CD4-positive, alpha-beta T cell treated with Interleukin-10 for 1 hour (primary cell): ENCODE measurements around the gene KRTAP5-2.
"Not testable (repeated sequence)": the region's sequence is repeated elsewhere in the genome, so short reads cannot be mapped to it uniquely, and the experiment has no call there.

Experiments used
- DNase-seq: peaks from one replicate; pipeline ENCODE4 v3.0.0-alpha.2; 2020

Gene KRTAP5-2

DNA sequence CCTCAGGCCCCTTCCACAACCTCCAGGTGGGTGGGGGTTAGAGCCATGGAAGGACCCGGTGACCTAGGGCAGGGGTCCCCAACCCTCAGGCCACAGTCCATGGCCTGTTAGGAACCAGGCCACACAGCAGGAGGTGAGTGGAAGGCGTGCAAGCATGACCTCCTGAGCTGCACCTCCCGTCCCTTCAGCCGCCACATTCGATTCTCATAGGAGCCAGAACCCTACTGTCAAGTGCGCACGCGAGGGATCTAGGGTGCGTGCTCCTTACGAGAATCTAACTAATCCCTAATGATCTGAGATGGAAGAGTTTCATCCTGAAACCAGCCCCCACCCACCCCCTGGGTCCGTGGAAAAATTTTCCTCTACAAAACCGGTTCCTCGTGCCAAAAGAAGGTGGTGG is 27.4 kb upstream of the KRTAP5-2 start:
- no peak for DNase-seq

DNA sequence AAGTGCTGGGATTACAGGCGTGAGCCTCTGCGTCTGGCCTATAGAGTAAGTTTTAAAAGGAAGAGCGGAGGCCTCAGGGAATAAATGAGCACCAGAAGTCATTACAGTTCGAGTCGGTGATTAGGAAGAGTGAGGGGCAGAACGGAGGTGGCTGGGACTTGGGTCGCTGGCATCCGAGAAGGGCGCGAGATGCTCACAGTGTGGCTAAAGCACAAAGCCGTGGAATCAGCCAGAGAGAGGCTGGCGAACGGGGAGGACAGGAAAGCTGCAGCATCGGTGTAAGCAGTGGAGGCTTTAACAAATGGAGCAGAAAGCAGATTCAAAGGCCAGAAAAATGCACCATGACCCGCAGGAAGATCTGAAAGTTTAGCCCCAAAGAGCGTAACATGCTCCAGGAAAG is 26.5 kb upstream of the KRTAP5-2 start:
- DNase-seq, result no peak

DNA sequence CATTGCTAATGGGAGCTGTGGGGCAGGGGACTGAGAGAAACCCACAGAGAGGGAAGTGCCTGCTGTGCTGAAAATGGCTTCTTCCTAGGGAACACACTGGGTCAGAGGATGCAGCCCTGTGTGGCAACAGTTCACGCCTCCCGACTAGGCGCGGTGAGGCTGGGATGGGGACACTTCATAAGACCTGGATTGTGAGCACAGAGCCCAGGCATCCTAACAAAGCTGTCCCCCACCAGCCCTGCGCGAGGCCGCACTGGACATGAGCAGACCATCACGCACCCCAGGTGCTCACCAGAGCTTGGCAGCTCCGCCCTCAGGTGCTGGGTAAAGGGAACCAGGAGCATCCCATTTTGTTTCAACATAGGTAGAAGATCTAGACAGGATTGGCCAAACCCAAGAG is 25.6 kb upstream of the KRTAP5-2 start:
- no peak for DNase-seq

DNA sequence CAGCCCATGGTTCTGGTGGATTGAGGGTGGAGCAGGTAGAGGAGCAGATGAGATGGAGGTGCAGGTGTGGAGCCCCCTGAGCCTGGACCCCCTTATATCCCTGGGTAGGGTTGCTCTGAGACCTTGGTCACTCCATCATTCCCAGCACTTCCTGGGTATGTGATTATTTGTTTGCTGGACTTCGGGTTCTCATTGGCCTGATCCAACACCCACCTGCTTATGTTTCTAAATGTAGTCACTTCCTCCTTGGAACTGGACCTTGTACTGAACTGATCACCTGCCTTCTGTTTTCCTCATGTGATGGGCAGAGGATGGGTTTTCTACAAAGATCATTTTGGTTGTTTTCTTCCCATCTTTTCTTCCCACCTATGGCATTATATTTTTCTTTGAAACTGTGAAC is 24.0 kb upstream of the KRTAP5-2 start, which contains the start of gene KRTAP5-4:
Gene KRTAP5-4, minus strand, starts transcription at position 53 of the 400 bp plus-strand sequence. Its CDS starts 45 bp downstream, at position 8.
- DNase-seq, result no peak

DNA sequence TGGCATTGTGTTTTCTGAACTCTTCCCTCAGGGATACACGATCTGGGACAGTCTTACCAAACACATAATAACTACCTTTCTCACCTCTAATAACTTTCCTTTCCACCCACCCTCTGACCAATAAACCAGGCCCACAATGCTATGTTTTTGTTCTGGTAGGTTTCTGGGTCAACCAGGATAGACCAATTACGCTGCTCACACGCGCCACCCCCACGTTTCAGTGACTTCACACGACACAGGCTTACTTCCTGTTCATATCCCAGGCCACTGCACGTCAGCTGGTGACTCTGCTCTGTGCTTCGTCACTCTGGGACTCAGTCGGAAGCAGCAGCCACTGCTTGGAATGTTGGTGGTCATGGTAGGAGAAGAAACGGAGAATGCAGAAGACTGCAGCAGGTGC is 21.4 kb upstream of the KRTAP5-2 start:
- DNase-seq, result peak; percentile 49

DNA sequence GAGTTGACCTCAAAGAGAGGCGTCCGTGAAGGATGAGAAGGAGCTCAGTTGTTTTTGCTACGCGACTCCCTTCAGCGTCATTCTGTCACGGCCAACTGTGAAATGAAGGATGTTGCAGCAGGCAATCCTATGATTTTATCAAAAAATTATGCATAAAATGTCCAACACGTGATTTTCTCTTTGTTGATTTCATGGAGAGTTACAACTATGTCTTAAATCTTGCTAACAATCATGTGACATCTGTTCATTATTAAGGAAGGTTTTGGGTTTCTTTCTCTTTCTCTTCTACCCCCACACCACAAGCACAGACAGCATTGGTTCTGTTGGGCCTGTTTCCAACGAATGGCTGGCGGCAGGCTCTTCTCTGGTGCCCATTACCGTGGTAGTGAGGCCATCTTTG is 20.1 kb upstream of the KRTAP5-2 start:
- no peak for DNase-seq

DNA sequence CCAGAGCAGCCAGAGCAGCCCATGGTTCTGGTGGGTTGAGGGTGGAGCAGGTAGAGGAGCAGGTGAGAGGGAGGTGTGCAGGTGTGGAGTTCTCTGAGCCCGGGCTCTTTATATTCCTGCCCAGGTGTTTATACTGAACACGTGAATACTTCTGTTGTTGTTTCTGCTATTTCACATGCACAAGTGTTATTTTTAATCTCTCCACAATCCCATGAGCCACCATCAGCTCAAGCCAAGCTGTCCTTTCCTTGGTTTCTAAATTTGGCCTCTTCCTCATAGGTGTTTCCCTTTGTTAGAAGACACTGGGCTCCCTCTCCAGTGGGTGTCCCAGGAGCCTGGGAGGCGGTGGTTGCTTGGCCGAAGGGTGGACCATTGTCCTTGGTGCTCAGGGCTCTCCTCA is 10.3 kb upstream of the KRTAP5-2 start, which contains the start of gene KRTAP5-3:
Gene KRTAP5-3, minus strand, starts transcription at position 101 of the 400 bp plus-strand sequence. Its CDS starts 78 bp downstream, at position 23.
- DNase-seq, result no peak

DNA sequence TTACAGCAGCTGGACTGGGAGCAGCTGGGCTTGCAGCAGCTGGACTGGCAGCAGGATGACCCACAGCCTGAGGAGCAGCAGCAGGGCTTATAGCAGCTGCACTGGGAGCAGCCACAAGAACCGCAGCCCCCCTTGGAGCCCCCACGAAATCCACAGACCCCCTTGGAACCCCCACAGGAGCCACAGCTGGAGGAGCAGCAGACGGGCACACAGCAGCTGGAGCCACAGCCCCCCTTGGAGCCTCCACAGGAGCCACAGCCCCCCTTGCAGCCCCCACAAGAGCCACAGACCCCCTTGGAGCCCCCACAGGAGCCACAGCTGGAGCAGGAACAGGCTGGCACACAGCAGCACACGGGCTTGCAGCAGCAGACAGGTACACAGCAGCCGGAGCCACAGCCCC is 9.8 kb upstream of the KRTAP5-2 start:
- DNase-seq, result not testable (repeated sequence)

DNA sequence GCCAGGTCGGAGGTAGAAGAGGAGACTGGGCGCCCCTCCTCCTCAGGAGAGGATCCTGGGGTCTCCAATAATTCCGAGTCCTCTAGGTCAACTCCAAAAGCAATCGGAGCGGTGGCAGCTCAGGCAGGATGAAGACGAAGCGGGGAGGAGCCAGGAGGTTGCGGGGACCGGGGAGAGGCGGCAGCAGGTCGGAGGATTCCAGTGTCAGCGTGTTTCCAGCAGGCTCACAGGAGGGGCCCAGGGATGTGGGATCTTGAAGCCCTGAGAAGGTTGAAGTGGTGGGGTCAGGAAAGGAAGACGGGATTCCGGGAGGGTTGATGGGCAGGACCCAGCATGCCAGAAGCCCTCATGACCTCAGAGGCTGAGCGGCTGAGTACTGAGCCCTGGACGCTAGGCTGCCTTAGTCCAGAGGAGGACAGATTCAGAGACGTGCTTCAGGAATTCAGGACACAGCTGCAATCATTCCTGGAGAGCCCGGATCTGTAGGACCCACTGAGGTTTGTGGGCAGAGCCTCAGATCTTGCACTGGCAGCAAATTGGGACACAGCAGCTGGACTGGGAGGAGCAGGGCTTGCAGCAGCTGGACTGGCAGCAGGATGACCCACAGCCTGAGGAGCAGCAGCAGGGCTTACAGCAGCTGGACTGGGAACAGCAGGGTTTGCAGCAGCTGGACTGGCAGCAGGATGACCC is 9.2 kb upstream of the KRTAP5-2 start:
- DNase-seq, result not testable (repeated sequence)

DNA sequence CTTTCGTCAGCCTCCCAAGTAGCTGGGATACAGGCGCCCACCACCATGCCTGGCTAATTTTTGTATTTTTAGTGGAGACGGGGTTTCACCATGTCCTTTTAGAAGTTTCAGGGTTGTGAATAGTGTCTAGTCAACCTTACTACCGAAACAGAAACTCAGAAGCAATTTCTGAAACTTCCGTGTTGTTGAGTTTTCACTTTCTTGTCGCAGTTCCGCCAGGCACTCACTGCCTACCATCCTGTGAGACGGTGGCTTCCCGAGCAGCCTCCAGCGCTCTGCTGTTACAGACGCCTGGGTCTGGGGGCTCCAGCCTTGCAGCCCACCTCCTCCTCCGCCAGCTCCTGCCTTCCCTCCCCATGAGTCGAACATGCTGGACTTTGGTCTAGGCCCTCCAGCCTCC is 7.8 kb upstream of the KRTAP5-2 start:
- DNase-seq, result peak; percentile 37

DNA sequence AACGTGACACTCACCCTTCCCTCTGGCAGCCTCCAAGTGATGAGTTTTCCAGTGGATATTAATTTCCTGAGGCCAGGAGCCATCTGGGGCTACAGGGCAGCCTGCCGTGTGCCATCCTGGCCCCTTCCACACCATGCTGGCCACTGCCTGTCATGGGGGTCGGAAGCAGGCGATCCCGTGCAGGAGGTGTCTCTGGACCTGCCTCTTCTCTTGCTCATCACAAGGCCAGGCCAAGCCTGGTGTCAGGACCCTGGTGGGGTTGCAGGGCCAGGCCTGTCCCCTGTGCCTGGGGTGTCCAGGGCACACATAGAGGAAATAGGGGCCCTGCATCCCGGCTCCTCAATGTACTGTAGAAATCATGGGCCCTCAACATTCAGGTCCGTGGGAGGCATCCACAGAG is 6.6 kb upstream of the KRTAP5-2 start:
- no peak for DNase-seq

DNA sequence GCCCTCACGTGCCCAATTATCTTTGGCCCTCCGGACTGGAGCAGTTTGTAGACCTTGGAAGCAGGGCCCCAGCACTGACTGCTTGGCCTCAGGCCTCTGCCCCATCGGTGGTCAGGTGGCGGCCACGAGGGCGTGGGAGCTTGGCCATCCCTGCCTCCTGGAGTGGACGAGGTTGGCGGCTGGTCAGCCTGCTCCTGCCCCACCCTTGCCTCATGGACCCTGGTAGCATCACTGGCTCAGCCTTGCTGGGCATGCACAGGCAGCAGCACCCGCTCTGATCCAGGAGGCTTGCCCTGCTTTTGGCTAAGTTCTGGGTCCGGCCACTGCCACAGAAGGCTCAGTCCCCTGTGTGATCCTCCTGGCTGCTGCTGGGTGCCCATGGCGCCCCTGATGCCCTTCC is 6.1 kb upstream of the KRTAP5-2 start:
- DNase-seq, result no peak

DNA sequence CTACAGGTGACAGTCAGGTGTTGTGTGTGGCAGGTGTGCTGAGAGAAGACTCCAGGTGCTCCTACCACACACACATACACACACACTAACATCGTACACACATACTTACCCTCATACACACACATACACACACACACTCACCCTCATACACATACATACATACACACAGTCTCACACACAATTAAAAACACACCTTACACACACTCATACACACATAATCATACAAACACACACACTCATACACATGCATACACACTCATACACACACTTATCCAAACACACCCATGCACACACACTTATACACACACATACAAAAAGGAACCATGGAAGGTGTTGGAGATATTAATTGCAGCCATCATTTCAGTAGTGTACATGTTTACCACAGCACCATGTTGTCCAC is 5.5 kb upstream of the KRTAP5-2 start:
- no peak for DNase-seq

DNA sequence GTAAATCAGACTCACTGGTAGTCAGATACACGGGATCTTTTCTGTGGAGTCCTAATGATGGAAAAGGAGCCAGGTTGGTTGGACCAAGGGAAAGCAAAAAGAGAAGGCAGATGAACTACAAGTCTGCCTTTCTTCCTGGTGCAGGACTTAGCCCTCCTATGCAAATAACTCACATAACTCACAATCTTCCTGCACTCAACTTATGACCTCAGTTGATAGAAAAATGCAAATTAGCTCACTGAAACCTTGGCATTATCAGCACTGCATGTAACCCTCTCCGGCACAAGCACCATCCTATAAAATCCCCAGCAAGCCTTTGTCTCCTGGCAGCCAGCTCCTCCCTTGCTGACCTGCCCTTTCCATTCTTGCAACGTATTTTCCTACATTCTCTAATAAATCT is 3.6 kb upstream of the KRTAP5-2 start:
- DNase-seq, result not testable (repeated sequence)

DNA sequence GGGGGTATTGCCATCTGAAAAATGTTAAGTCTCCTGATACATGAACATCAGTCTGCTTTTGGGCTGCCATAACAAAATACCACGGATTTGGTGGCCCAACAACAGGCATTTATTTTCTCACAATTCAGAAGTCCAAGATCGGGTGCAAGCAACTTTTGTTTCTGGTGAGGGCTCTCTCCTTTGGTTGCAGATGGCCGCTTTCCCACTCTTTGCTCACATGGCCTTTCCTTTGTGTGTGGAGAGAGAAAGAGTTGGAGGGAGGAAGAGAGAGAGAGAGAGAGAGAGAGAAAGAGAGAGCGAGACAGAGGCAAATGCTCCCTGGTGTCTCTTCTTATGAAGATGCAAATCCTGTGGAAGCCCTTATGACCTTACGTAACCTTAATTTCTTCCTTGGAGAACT is 2.5 kb upstream of the KRTAP5-2 start:
- DNase-seq, result no peak

DNA sequence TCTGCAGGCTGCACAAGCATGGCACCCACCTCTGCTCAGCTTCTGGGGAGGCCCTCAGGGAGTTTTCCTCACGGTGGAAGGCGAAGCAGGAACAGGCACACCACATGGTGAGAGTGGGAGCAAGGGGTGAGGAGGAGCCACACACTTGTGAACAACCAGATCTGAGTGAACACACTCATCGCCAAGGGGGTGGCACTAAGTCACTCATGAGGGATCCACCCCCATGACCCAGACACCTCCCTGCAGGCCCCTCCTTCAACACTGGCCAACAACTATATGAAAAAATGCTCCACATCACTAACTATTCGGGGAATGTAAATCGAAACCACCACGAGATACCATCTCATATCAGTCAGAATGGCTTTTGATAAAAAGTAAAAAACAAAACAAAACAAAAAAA is 722 bp upstream of the KRTAP5-2 start:
- DNase-seq, result peak; percentile 27

DNA sequence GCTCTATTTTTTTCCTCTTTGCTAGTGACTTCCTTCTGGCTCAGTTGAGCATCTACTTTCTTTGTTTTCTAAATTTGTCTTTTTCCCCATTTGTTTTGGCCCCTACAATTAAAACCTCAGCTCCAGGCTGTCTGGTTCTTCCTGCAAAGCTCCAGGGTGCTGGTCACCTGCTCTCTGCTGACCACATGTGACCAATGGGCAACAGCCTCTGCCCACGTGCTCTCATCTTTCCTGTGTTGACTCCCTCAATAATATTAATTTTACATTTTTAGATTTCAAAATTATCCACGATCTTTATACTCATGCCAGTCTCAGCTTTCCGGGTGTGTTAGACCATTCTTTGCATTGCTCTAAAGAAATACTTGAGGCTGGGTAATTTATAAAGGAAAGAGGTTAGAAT is 312 bp upstream of the KRTAP5-2 start:
- not testable (repeated sequence) for DNase-seq

DNA sequence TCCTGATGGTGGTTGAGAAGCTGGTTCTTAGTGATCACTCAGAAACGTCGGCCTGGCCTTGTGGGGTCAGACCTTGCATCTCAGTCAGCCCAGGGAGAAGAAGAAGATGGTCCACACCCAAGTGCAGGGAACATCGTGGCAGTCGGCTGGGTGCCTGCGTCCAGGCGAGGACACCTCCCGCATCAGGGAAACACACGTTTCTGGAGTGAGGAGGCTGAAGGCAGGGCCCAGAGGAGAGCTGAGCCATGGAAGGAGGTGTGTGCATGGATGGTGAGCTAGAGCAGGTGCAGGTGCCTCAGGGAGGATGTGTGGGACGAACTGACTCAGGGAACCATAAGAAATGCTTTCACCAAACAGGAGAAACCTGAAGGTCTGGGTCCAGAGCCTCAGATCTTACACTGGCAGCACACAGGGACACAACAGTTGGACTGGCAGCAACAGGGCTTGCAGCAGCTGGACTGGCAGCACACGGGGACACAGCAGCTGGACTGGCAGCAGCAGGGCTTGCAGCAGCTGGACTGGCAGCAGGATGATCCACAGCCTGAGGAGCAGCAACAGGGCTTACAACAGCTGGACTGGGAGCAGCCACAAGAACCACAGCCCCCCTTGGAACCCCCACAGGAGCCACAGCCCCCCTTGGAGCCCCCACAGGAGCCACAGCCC is 632 bp downstream of the KRTAP5-2 start:
- DNase-seq, result no peak

DNA sequence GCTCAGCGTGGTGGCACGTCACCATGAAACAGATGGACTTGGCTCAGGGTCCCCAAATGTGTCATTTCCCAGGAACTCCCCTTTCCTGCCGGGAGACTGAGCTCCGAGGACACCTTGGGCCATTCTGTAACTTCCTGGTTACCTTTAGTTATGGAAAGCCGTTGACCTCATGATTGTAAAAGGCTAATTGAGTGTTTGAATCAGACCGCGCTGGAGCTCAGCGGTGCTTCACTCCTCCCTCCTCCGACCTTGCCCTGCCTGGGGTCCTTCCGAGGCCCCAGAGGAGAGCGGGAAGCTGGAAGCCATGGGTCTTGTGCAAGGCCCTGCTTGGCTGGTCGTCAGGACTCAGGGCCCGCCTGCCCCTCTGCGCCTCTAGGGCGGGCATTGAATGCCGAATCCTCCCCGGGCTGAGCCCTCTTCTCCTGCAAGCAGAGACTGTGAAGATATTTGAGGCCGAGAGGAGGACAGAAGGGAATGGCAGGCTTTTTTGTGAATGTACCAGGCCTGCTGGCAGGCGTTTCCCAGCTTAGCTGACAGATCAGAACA is 1.4 kb downstream of the KRTAP5-2 start:
- not testable (repeated sequence) for DNase-seq

DNA sequence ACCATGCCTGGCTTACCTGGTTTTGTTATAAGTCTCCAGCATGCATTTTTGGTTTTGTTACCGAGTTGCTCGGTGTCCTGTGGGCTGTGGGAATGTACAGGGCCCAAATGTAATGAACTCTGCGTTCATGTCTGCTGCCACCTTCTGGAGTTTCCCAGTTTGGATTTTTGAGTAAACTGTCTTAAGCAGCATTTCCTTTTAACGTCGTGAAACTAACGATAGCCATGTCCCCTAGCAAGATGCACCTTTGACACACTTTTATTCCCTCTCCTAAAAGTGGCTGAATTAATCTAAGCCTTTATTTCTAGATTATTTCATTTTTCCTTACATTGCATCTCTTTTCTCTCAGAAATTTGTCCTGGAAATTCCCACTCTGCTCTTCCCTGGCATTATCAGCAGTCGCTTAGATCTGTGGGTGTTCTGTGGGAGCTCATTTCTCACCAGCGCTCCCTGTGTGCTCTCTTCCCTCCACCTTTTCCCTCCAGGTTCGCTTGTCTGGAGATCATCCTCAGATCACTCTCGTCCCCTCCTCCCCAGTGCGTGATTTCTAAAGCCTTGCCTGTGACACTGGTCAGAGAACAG is 2.0 kb downstream of the KRTAP5-2 start:
- not testable (repeated sequence) for DNase-seq

DNA sequence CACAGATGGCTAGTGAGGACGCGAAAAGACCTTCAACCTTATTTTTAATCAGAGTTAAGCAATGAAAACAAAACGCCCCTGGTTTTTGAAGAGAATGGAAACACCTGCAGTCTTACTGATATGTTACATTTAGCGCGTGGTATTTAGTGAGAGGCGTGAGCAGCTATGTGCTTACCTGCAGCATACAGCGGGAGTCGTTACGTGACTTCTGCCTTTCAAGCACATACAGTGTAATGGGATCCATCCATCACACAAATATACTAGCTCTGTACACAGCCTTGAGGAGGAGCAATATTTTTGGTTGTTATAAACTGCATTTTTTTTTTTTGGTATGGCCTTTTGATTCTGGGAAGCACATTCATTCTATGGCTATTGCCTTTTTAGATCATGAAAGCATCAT is 5.5 kb downstream of the KRTAP5-2 start:
- no peak for DNase-seq

DNA sequence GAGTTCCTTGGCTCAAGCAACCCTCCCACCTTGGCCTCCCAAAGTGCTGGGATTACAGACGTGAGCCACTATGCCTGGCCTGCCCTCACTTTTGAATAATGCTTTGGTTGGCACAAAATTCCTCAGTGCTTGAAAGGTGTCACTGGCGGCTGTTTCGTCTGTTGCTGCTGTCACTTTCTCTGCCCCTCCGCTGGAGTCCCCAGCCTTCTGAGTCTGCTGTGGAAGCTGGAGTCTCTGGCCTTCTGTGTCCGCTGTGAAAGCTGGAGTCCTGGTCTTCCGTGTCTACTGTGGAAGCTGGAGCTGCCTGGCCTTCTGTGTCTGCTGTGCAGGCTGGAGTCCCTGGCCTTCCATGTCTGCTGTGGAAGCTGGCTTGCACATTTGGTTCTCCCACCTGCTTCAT is 8.1 kb downstream of the KRTAP5-2 start:
- DNase-seq, result no peak

DNA sequence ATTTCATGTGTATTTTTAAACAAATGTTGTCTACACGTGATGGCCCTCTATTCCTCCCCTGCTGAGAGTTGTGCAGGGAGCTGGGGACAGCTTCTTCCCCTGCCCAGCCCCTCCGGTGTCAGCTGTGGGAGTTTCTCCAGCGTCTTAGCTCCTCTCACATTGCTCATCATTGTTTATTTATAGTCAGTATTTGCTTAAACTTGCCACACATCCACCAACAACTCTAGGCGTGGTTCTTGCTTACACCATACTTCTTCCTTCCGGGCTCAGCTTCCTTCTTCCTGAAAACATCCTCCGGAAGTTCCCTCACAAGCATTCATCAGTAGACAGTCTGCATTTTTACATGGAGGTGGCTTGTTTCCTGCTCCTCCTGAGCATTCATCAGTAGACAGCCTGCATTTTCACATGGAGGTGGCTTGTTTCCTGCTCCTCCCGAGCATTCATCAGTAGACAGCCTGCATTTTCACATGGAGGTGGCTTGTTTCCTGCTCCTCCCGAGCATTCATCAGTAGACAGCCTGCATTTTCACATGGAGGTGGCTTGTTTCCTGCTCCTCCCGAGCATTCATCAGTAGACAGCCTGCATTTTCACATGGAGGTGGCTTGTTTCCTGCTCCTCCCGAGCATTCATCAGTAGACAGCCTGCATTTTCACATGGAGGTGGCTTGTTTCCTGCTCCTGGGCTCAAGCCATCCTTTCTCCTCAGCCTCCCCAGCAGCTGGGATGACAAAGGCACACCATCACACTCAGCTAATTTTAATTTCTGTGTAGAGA is 8.7 kb downstream of the KRTAP5-2 start:
- DNase-seq, result peak; percentile 60
